Erythroblast (primary cell): ENCODE data around the gene DUSP16.

Experiments used
- GATA1 ChIP-seq: IDR thresholded peaks from 2 replicates; pipeline ENCODE4 v1.6.1; 2011; ENCODE audit warnings: low read depth, mild to moderate bottlenecking, control low read depth, low read length, moderate library complexity
- POLR2A ChIP-seq: IDR thresholded peaks from 2 replicates; pipeline ENCODE4 v1.6.1; 2011; ENCODE audit warnings: mild to moderate bottlenecking, low read length

GRCh38 chr12:12501121-12501520 lies 61.5 kb downstream of the DUSP16 start:
- TF ChIP-seq POLR2A, result no peak
- no peak for TF ChIP-seq GATA1
